ENCODE measurements around the gene PHF20.
"Not testable (repeated sequence)": the region's sequence is repeated elsewhere in the genome, so short reads cannot be mapped to it uniquely, and the experiment has no call there.

PHF20 gene

GRCh38 chr20:35773154-35773751, 1.4 kb downstream of the PHF20 start:
- in situ Hi-C loops (cut with HindIII; ENCODE audit: low sequenced_read_pairs): loop anchor here (5.0 kb wide), 1 partner anchor 69 kb away; no protein-coding TSS in a partner anchor

- in situ Hi-C loops (cut with HindIII; ENCODE audit: low sequenced_read_pairs): loop anchor here (5.0 kb wide), 1 partner anchor 68 kb away; no protein-coding TSS in a partner anchor
These were observed 2.6 kb downstream of the PHF20 start for GRCh38 chr20:35774391-35774790.

GRCh38 chr20:35776513-35777101, 4.8 kb downstream of the PHF20 start:
- in situ Hi-C loops (cut with HindIII; ENCODE audit: low sequenced_read_pairs): no loop called here

GRCh38 chr20:35783811-35784210, 12.0 kb downstream of the PHF20 start:
- in situ Hi-C loops (cut with HindIII; ENCODE audit: low sequenced_read_pairs): not testable (repeated sequence)

GRCh38 chr20:35785541-35785940, 13.7 kb downstream of the PHF20 start:
- in situ Hi-C loops (cut with HindIII; ENCODE audit: low sequenced_read_pairs): not testable (repeated sequence)

- in situ Hi-C loops (cut with HindIII; ENCODE audit: low sequenced_read_pairs): no loop called here
These were observed 17.0 kb downstream of the PHF20 start for GRCh38 chr20:35788796-35789195.

GRCh38 chr20:35791097-35791496, 19.3 kb downstream of the PHF20 start:
- in situ Hi-C loops (cut with HindIII; ENCODE audit: low sequenced_read_pairs): loop anchor here (5.0 kb wide), 1 partner anchor 86 kb away; no protein-coding TSS in a partner anchor

- in situ Hi-C loops (cut with HindIII; ENCODE audit: low sequenced_read_pairs): loop anchor here (5.0 kb wide), 1 partner anchor 85 kb away; no protein-coding TSS in a partner anchor
These were observed 20.0 kb downstream of the PHF20 start for GRCh38 chr20:35791821-35792220.

GRCh38 chr20:35792740-35793139, 20.9 kb downstream of the PHF20 start:
- in situ Hi-C loops (cut with HindIII; ENCODE audit: low sequenced_read_pairs): loop anchor here (5.0 kb wide), 1 partner anchor 85 kb away; no protein-coding TSS in a partner anchor

- in situ Hi-C loops (cut with HindIII; ENCODE audit: low sequenced_read_pairs): no loop called here
These were observed 24.8 kb downstream of the PHF20 start for GRCh38 chr20:35796571-35796970.

GRCh38 chr20:35801865-35802264, 30.1 kb downstream of the PHF20 start:
- in situ Hi-C loops (cut with HindIII; ENCODE audit: low sequenced_read_pairs): no loop called here

GRCh38 chr20:35806075-35806474, 34.3 kb downstream of the PHF20 start:
- in situ Hi-C loops (cut with HindIII; ENCODE audit: low sequenced_read_pairs): no loop called here

- in situ Hi-C loops (cut with HindIII; ENCODE audit: low sequenced_read_pairs): no loop called here
These were observed 36.1 kb downstream of the PHF20 start for GRCh38 chr20:35807877-35808276.

- in situ Hi-C loops (cut with HindIII; ENCODE audit: low sequenced_read_pairs): no loop called here
These were observed 48.9 kb downstream of the PHF20 start for GRCh38 chr20:35820715-35821114.

- in situ Hi-C loops (cut with HindIII; ENCODE audit: low sequenced_read_pairs): no loop called here
These were observed 50.0 kb downstream of the PHF20 start for GRCh38 chr20:35821807-35822242.

- in situ Hi-C loops (cut with HindIII; ENCODE audit: low sequenced_read_pairs): no loop called here
These were observed 51.3 kb downstream of the PHF20 start for GRCh38 chr20:35823147-35823546.

- in situ Hi-C loops (cut with HindIII; ENCODE audit: low sequenced_read_pairs): no loop called here
These were observed 52.1 kb downstream of the PHF20 start for GRCh38 chr20:35823937-35824336.

GRCh38 chr20:35826397-35826998, 54.7 kb downstream of the PHF20 start:
- in situ Hi-C loops (cut with HindIII; ENCODE audit: low sequenced_read_pairs): no loop called here

- in situ Hi-C loops (cut with HindIII; ENCODE audit: low sequenced_read_pairs): no loop called here
These were observed 56.6 kb downstream of the PHF20 start for GRCh38 chr20:35828434-35828833.

GRCh38 chr20:35828916-35829315, 57.1 kb downstream of the PHF20 start:
- in situ Hi-C loops (cut with HindIII; ENCODE audit: low sequenced_read_pairs): no loop called here

- in situ Hi-C loops (cut with HindIII; ENCODE audit: low sequenced_read_pairs): no loop called here
These were observed 58.4 kb downstream of the PHF20 start for GRCh38 chr20:35830264-35830663.

GRCh38 chr20:35831029-35831428, 59.2 kb downstream of the PHF20 start:
- in situ Hi-C loops (cut with HindIII; ENCODE audit: low sequenced_read_pairs): no loop called here
